Smooth muscle cell (in vitro differentiated cells): Measurements from ENCODE around the gene RAPH1. TPM values are rescaled to one million over a fixed set of nuclear protein-coding genes. Genes with fewer than 3 reads are reported as not detected.
"Not testable (repeated sequence)": the region's sequence is repeated elsewhere in the genome, so short reads cannot be mapped to it uniquely, and the experiment has no call there.

Experiments used
- DNase-seq: peaks from one replicate; lab custom pipeline; 2025; ENCODE audit not compliant: unreplicated experiment; lab: John Stamatoyannopoulos, UW
- H2AFZ ChIP-seq: fragments of 200-600 bp; sonication (generic); 2 replicates; pipeline ENCODE4 v1.6.0; 2016; ENCODE audit warnings: antibody characterized with exemption, low read depth, mild to moderate bottlenecking
- H3F3A ChIP-seq: fragments of 200-600 bp; sonication (generic); 2 replicates; pipeline ENCODE4 v1.6.0; 2017; ENCODE audit warnings: antibody characterized with exemption, low read depth
- H3K27ac ChIP-seq: fragments of 200-600 bp; sonication (generic); 2 replicates; pipeline ENCODE4 v1.5.1; 2016; ENCODE audit warnings: low read depth, mild to moderate bottlenecking
- H3K27me3 ChIP-seq: fragments of 200-600 bp; sonication (generic); 2 replicates; pipeline ENCODE4 v1.6.1; 2016; ENCODE audit warnings: low read depth, mild to moderate bottlenecking
- H3K36me3 ChIP-seq: fragments of 200-600 bp; sonication (generic); 2 replicates; pipeline ENCODE4 v1.5.1; 2016; ENCODE audit warnings: low read depth
- H3K4me1 ChIP-seq: fragments of 200-600 bp; sonication (generic); 2 replicates; pipeline ENCODE4 v1.5.1; 2016; ENCODE audit warnings: low read depth
- H3K4me2 ChIP-seq: fragments of 200-600 bp; sonication (generic); 2 replicates; pipeline ENCODE4 v1.6.0; 2016; ENCODE audit warnings: mild to moderate bottlenecking
- H3K4me3 ChIP-seq: fragments of 200-600 bp; sonication (generic); 2 replicates; pipeline ENCODE4 v1.5.1; 2016; ENCODE audit warnings: mild to moderate bottlenecking
- H3K79me2 ChIP-seq: fragments of 200-600 bp; sonication (generic); 2 replicates; pipeline ENCODE4 v1.6.0; 2016; ENCODE audit warnings: low read depth, mild to moderate bottlenecking
- H3K9ac ChIP-seq: fragments of 200-600 bp; sonication (generic); 2 replicates; pipeline ENCODE4 v1.6.0; 2016; ENCODE audit warnings: low read depth
- H3K9me3 ChIP-seq: fragments of 200-600 bp; sonication (generic); replicated peaks from 2 replicates; pipeline ENCODE4 v1.5.1; 2016; ENCODE audit warnings: low read depth
- H4K20me1 ChIP-seq: fragments of 200-600 bp; sonication (generic); 2 replicates; pipeline ENCODE4 v1.6.0; 2016; ENCODE audit warnings: low read depth
- CTCF ChIP-seq: fragments of 200-600 bp; sonication (generic); IDR thresholded peaks from 2 replicates; pipeline ENCODE4 v1.5.1; 2017; ENCODE audit warnings: borderline replicate concordance, mild to moderate bottlenecking, antibody characterized with exemption; ENCODE audit not compliant: insufficient read depth, poor library complexity, severe bottlenecking
- WGBS: methylation state at CpG from one replicate; pipeline ENCODE4 v1.1.7; 2016; ENCODE audit warnings: low lambda C conversion rate; 5-methylcytosine and 5-hydroxymethylcytosine counted together
- polyA plus RNA-seq: library from polyadenylated mRNA; unstranded; fragments of >200 nt; fragmentation: Nextera tagmentation; extraction: Ambion mirVana; gene quantifications from 2 replicates; pipeline ENCODE4 v1.2.1, GENCODE V29; 2016
- total RNA-seq: library from RNA; depleted of rRNA; stranded (reverse); fragments of >200 nt; gene quantifications from 2 replicates; pipeline ENCODE4 v1.2.3, GENCODE V29; 2014

Gene RAPH1
- total and polyA plus RNA-seq, 2 experiments from 2014 or later: 8.5 to 22.3 TPM

- Histone ChIP-seq H3K79me2 (peaks cover 58% of the 10 kb centered on the region), H3K4me2 (peak overlapping the region; percentile 84), H3K4me3 (peak overlapping the region; percentile 99), H3K27ac (peak overlapping the region; percentile 0), H4K20me1 (peaks cover 59% of the 10 kb centered on the region), H3K36me3 (no peaks in the 10 kb centered on the region), H3K9ac (peak overlapping the region; percentile 93), H3K27me3 (no peaks in the 10 kb centered on the region), H3K4me1 (peaks cover 26% of the 10 kb centered on the region), H2AFZ (no peak overlapping the region), H3K9me3 (no peaks in the 10 kb centered on the region), H3F3A (no peaks in the 10 kb centered on the region)
- 16% methylated on average over 7 of the region's 7 CpGs for WGBS
- TF ChIP-seq CTCF: no peak
- DNase-seq: no peak
Measured at GRCh38 chr2:203532957-203533658, 2.0 kb downstream of the RAPH1 start.

GRCh38 chr2:203527719-203528118 is 7.4 kb downstream of the RAPH1 start:
- Histone ChIP-seq H2AFZ (no peak overlapping the region), H3K27me3 (no peaks in the 10 kb centered on the region), H3K9ac (no peak overlapping the region), H3K27ac (no peak overlapping the region), H4K20me1 (peaks cover 95% of the 10 kb centered on the region), H3K9me3 (no peaks in the 10 kb centered on the region), H3K79me2 (peaks cover 99% of the 10 kb centered on the region), H3F3A (no peaks in the 10 kb centered on the region), H3K4me1 (peaks cover 9% of the 10 kb centered on the region), H3K36me3 (no peaks in the 10 kb centered on the region), H3K4me2 (no peak overlapping the region), H3K4me3 (no peak overlapping the region)
- TF ChIP-seq CTCF: no peak
- WGBS: 91% methylated on average over 3 of the region's 3 CpGs
- DNase-seq: no peak

- not testable (repeated sequence) for H3K27ac ChIP-seq, H3K9ac ChIP-seq, H2AFZ ChIP-seq, H3K4me3 ChIP-seq, H3K4me1 ChIP-seq, H3K4me2 ChIP-seq, H3K27me3 ChIP-seq, H3K9me3 ChIP-seq, DNase-seq, H3K36me3 ChIP-seq, H3F3A ChIP-seq
- WGBS: 91% methylated on average over 4 of the region's 9 CpGs
- Histone ChIP-seq H3K79me2 (peaks cover 98% of the 10 kb centered on the region), H4K20me1 (peaks cover 93% of the 10 kb centered on the region)
Measured at GRCh38 chr2:203513268-203513667, 21.8 kb downstream of the RAPH1 start.

GRCh38 chr2:203510941-203511305 is 24.2 kb downstream of the RAPH1 start:
- H3K9me3 ChIP-seq: no peaks in the 10 kb centered on the region
- no peak for DNase-seq
- no peaks in the 10 kb centered on the region for H3F3A ChIP-seq
- no peak overlapping the region for H3K4me3 ChIP-seq
- no peak overlapping the region for H3K27ac ChIP-seq
- no peak overlapping the region for H3K4me2 ChIP-seq
- no peak overlapping the region for H2AFZ ChIP-seq
- WGBS: 97% methylated on average over 1 of the region's 1 CpG
- H3K79me2 ChIP-seq: peaks cover 96% of the 10 kb centered on the region
- no peaks in the 10 kb centered on the region for H3K27me3 ChIP-seq
- peaks cover 82% of the 10 kb centered on the region for H4K20me1 ChIP-seq
- no peak for TF ChIP-seq CTCF
- H3K4me1 ChIP-seq: no peaks in the 10 kb centered on the region
- no peaks in the 10 kb centered on the region for H3K36me3 ChIP-seq
- H3K9ac ChIP-seq: no peak overlapping the region
